B cell (primary cell): ENCODE results near the gene PIGO. TPM values are rescaled to one million over a fixed set of nuclear protein-coding genes. Genes with fewer than 3 reads are reported as not detected.

Experiments used
- ATAC-seq: fragments of 200-7000 bp; cut with Tn5 transposase; one replicate; pipeline ENCODE4 v1.10.0; 2021; ENCODE audit warnings: low read depth, mild to moderate bottlenecking, moderate number of reproducible peaks, moderate library complexity
- CTCF ChIA-PET: fragments of 350-600 bp; sonication (Branson Sonifier 250); formaldehyde crosslinking; loops from one replicate; lab custom pipeline; 2021; ENCODE audit warnings: antibody characterized with exemption, inconsistent platforms; lab: Charles Lee
- POLR2A ChIA-PET: fragments of 350-600 bp; sonication (Branson Sonifier 250); formaldehyde crosslinking; loops from one replicate; lab custom pipeline; 2021; ENCODE audit warnings: antibody characterized with exemption; lab: Charles Lee
- DNase-seq: peaks from one replicate; pipeline ENCODE4 v3.0.0; 2013
- H2AFZ ChIP-seq: 2 replicates; pipeline ENCODE4 v1.6.1; 2012; ENCODE audit warnings: mild to moderate bottlenecking, low read depth, low read length; ENCODE audit not compliant: insufficient read depth, poor library complexity, severe bottlenecking
- H3K27ac ChIP-seq, 2 donors: 1 replicate in 1 of 2; 2 replicates in 1 of 2; pipeline ENCODE4 v1.5.1; 2012 to 2013; ENCODE audit warnings: low read length in 2 of 2, mild to moderate bottlenecking in 2 of 2, moderate library complexity in 1 of 2
- H3K27me3 ChIP-seq, 4 experiments: fragments of 200-600 bp in 1 of 4; sonication (generic) in 1 of 4; replicated peaks in 1 of 4; 1 replicate in 2 of 4; 2 replicates in 2 of 4; pipeline versions ENCODE4 v1.6.1 to v1.7.0; 2013 to 2016; ENCODE audit warnings: low read length in 3 of 4, mild to moderate bottlenecking in 2 of 4, mixed read lengths in 1 of 4, moderate library complexity in 1 of 4; ENCODE audit not compliant: insufficient read depth in 4 of 4, control insufficient read depth in 3 of 4; ENCODE audit errors: control extremely low read depth in 1 of 4
- H3K36me3 ChIP-seq, 2 experiments: replicated peaks in 1 of 2; 1 replicate in 1 of 2; 2 replicates in 1 of 2; pipeline versions ENCODE4 v1.6.1 to v1.7.1; 2013; ENCODE audit warnings: low read length in 1 of 2; ENCODE audit not compliant: insufficient read depth in 2 of 2, control insufficient read depth in 1 of 2; ENCODE audit errors: control extremely low read depth in 1 of 2, extremely low read depth in 1 of 2
- H3K4me1 ChIP-seq, 2 donors: fragments of 200-600 bp in 1 of 2; sonication (generic) in 1 of 2; 1 replicate in 1 of 2; 2 replicates in 1 of 2; pipeline versions ENCODE4 v1.5.1 to v1.6.1; 2013 to 2017; ENCODE audit warnings: low read length in 2 of 2; ENCODE audit not compliant: control insufficient read depth in 2 of 2, insufficient read depth in 2 of 2
- H3K4me2 ChIP-seq: replicated peaks from 2 replicates; pipeline ENCODE3; 2012; ENCODE audit warnings: mild to moderate bottlenecking, low read depth, low read length; ENCODE audit not compliant: poor library complexity, severe bottlenecking
- H3K4me3 ChIP-seq, 5 experiments: fragments of 200-600 bp in 1 of 5; sonication (generic) in 1 of 5; 1 replicate in 3 of 5; 2 replicates in 2 of 5; pipeline versions ENCODE4 v1.5.1 to v1.7.0; 2011 to 2016; ENCODE audit warnings: low read length in 4 of 5, mild to moderate bottlenecking in 4 of 5, low read depth in 2 of 5, control low read depth in 1 of 5, moderate library complexity in 1 of 5; ENCODE audit not compliant: insufficient read depth in 1 of 5; ENCODE audit errors: control extremely low read depth in 1 of 5, extremely low read depth in 1 of 5
- H3K79me2 ChIP-seq: fragments of 200-600 bp; sonication (generic); one replicate; pipeline ENCODE4 v1.6.0; 2016; ENCODE audit warnings: low read length; ENCODE audit not compliant: control insufficient read depth, insufficient read depth
- H3K9ac ChIP-seq: fragments of 200-600 bp; sonication (generic); 2 replicates; pipeline ENCODE4 v1.6.1; 2017; ENCODE audit warnings: mild to moderate bottlenecking, low read length, moderate library complexity
- H3K9me3 ChIP-seq, 3 donors: one replicate each; pipeline versions ENCODE4 v1.6.1 to v1.7.1; 2013; ENCODE audit warnings: low read length in 2 of 3; ENCODE audit not compliant: control insufficient read depth in 2 of 3, insufficient read depth in 1 of 3; ENCODE audit errors: control extremely low read depth in 1 of 3
- H4K20me1 ChIP-seq: 2 replicates; pipeline ENCODE4 v1.6.0; 2012; ENCODE audit warnings: mild to moderate bottlenecking, low read length; ENCODE audit not compliant: insufficient read depth, control insufficient read depth, poor library complexity, severe bottlenecking
- H3K27ac Mint-ChIP-seq: one replicate; pipeline ENCODE4 v1.8.0; 2021; ENCODE audit warnings: mixed read lengths
- H3K27me3 Mint-ChIP-seq: one replicate; pipeline ENCODE4 v1.8.0; 2021; ENCODE audit warnings: mixed read lengths
- H3K4me1 Mint-ChIP-seq: one replicate; pipeline ENCODE4 v1.8.0; 2021; ENCODE audit warnings: mixed read lengths
- H3K4me3 Mint-ChIP-seq: one replicate; pipeline ENCODE4 v1.8.0; 2021; ENCODE audit warnings: mixed read lengths
- H3K9me3 Mint-ChIP-seq: one replicate; pipeline ENCODE4 v1.8.0; 2022; ENCODE audit warnings: mixed read lengths; ENCODE audit not compliant: insufficient read depth
- EZH2 ChIP-seq: IDR thresholded peaks from 2 replicates; pipeline ENCODE4 v1.6.1; 2012; ENCODE audit warnings: borderline replicate concordance, low read depth, mild to moderate bottlenecking, moderate library complexity, low read length; ENCODE audit not compliant: insufficient read depth, poor library complexity, severe bottlenecking
- WGBS: methylation state at CpG from one replicate; pipeline ENCODE4 v1.1.5; 2013; ENCODE audit warnings: missing lambda C conversion rate; ENCODE audit not compliant: insufficient coverage; 5-methylcytosine and 5-hydroxymethylcytosine counted together
- intact Hi-C: fragments of 100-400 bp; cut with micrococcal nuclease; formaldehyde crosslinking; loops from one replicate; pipeline ENCODE4 v1.10.0; 2022
- polyA plus RNA-seq: library from polyadenylated mRNA; depleted of rRNA; stranded (reverse); fragments of >200 nt; gene quantifications from 2 replicates; pipeline ENCODE4 v1.2.3, GENCODE V29; 2012
- total RNA-seq, 2 donors: library from RNA; stranded (reverse); fragments of 120-200 nt in 1 of 2; gene quantifications; 1 replicate in 1 of 2; 2 replicates in 1 of 2; pipeline versions ENCODE4 v1.2.3 to v1.2.4, GENCODE V29; 2013 to 2022
- TF ChIP-seq, protein P1 (sequence below): fragments of 200-600 bp; IDR thresholded peaks from one replicate; pipeline ENCODE4 v1.8.0; 2022; ENCODE audit warnings: antibody characterized with exemption, mild to moderate bottlenecking

The PIGO gene
- total and polyA plus RNA-seq, 2 donors (not counting 1 experiment from before 2014, with no cell fraction given): 25.7 to 32.5 TPM

DNA sequence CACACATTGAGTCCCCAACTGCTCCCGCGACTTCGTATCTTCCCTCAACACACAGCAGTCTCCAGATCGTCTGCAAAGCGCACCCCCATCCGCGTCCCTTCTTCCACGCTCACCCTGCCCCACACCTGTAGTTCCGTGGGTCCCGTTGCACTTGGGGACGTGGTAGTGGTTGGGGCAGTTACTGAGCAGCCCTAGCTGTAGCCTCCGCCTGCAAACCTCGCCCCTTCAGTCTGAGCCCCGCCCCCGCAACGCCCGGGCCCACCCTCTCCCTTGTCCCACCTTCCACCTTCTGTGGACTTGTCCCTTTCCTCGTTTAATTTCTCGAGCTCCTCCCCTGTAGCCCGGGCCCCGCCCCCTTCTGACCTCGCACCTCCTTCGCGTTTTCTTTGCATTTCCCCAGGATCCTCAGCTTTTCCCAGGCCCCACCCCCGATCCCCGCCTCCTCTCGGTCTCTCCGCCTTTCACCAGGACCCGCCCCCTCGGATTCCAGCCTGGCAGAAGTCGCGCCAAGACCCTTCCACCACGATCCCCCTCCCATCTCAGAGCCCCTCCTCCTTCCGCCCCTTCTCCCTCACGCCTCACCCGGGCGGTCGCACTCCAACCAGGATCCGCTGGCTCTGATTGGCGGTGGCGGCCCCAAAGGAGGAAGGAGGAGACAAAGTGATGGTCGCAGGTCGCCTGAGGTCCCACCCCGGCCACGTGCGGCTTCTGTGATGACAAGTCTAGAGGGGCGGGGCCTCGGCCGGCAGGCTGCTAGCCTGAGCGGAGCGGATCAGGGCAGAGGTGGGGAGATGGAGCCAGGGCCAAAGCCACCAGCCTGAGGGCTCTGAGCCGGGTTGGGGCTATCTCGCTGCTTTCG lies 19.5 kb upstream of the PIGO start, which contains the start of gene ATOSB:
Gene ATOSB (minus strand): TSS at position 183 of the 859 bp plus-strand sequence. CDS start 7,588 bp downstream, outside the sequence.
- H3K4me3 Mint-ChIP-seq: peak within 1 kb of the TSS; percentile 98
- ChIA-PET CTCF (interaction anchor here (0.7 to 3.3 kb wide), 12 partner anchors 12 to 739 kb away, joined by 3 to 42 read pairs (median 6); partner anchors contain the start of genes FANCG, MYORG, PIGO and STOML2), POLR2A (interaction anchor here (0.6 to 1.7 kb wide), 5 partner anchors 12 to 245 kb away, joined by 3 to 9 read pairs (median 3); partner anchors contain the start of genes FANCG, STOML2 and VCP)
- H3K4me1 Mint-ChIP-seq: peaks cover 51% of the 10 kb centered on the region
- Histone ChIP-seq H4K20me1 (no peaks in the 10 kb centered on the region), H3K9ac (peak within 1 kb of the TSS; percentile 88), H3K27ac (peak within 1 kb of the TSS; percentile 69 to 93), H3K79me2 (peaks cover 4% of the 10 kb centered on the region), H2AFZ (peak within 1 kb of the TSS; percentile 98), H3K27me3 (no peaks in the 10 kb centered on the region), H3K36me3 (no peaks in the 10 kb centered on the region), H3K4me3 (peak within 1 kb of the TSS; percentile 55 to 86 (median 70)), H3K9me3 (no peaks in the 10 kb centered on the region), H3K4me2 (peak within 1 kb of the TSS; percentile 99), H3K4me1 (peaks cover 36 to 46% of the 10 kb centered on the region in 2 donors)
- H3K9me3 Mint-ChIP-seq: no peaks in the 10 kb centered on the region
- 0% methylated on average over 40 of the region's 54 CpGs for WGBS
- TF ChIP-seq, protein P1, sequence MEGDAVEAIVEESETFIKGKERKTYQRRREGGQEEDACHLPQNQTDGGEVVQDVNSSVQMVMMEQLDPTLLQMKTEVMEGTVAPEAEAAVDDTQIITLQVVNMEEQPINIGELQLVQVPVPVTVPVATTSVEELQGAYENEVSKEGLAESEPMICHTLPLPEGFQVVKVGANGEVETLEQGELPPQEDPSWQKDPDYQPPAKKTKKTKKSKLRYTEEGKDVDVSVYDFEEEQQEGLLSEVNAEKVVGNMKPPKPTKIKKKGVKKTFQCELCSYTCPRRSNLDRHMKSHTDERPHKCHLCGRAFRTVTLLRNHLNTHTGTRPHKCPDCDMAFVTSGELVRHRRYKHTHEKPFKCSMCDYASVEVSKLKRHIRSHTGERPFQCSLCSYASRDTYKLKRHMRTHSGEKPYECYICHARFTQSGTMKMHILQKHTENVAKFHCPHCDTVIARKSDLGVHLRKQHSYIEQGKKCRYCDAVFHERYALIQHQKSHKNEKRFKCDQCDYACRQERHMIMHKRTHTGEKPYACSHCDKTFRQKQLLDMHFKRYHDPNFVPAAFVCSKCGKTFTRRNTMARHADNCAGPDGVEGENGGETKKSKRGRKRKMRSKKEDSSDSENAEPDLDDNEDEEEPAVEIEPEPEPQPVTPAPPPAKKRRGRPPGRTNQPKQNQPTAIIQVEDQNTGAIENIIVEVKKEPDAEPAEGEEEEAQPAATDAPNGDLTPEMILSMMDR: no peak
- TF ChIP-seq EZH2: no peak
- ATAC-seq (peak; percentile 65), DNase-seq (peak; percentile 96)
- H3K27me3 Mint-ChIP-seq: peaks cover 2% of the 10 kb centered on the region
- peak within 1 kb of the TSS; percentile 97 for H3K27ac Mint-ChIP-seq
- intact Hi-C loops: loop anchor here (1.0 to 10.0 kb wide), 14 partner anchors 13 to 919 kb away; partner anchors contain the start of genes CCDC107, DNAJB5, FAM221B and FANCG
